Measurements from ENCODE around the gene ANKRD40.
"Not testable (repeated sequence)": the region's sequence is repeated elsewhere in the genome, so short reads cannot be mapped to it uniquely, and the experiment has no call there.

ANKRD40 gene, protein sequence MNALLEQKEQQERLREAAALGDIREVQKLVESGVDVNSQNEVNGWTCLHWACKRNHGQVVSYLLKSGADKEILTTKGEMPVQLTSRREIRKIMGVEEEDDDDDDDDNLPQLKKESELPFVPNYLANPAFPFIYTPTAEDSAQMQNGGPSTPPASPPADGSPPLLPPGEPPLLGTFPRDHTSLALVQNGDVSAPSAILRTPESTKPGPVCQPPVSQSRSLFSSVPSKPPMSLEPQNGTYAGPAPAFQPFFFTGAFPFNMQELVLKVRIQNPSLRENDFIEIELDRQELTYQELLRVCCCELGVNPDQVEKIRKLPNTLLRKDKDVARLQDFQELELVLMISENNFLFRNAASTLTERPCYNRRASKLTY

DNA sequence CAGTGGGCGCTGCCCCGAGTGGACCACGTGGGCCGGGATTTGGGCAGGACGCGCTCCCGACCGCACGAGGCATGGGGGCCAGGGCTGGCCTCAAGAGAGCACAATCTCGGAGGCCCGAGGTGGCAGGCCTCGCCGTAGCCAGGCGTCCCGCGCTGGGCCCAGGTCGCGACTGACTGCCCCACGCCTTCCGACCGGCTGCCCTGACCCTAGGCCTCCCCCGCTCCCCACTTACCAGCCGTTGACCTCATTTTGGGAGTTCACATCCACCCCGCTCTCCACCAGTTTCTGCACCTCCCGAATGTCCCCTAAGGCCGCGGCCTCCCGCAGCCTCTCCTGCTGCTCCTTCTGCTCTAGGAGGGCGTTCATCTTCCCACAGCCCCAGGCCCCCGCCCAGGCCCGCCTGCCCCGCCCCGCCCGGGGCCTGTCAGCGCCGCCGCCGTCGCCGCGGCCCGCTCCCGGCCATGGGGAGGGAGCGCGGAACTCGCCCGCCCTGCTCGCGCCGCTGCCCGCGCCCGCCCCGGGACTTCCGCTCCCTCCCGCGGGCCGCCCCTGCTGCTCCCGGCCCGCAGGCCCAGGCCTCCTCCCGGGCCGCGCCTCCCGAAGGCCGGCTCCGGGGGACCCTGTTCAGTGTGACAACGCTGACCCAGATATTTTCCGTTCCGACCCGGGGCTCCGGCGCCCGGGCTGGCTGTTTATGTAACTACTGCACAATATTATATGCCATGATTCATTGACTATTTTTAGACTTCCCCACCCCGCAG is at the start of gene ANKRD40:
ANKRD40 (minus strand) TSS at position 626 of the 761 bp plus-strand sequence; CDS start at position 366, 260 bp downstream.
- peak; percentile 25 to 91 (median 80) for DNase-seq

DNA sequence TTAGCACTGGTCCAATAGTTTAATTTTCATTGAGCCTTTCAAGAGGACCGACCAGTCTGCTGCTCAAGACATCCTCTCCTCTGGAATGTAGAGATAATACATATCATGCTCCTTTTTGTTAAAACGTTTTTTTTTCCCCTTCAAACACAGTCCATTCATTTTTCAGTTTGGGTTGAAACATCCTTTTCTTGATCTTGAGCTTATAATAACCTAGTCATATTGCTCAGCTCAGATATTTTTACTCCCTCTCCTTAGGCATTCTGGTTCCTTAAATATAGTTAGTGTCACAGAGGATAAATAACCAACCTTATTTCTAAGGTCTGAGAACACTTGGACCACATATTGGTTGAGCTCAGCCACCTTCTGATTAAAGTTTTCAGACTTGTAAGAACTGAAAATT is 46.8 kb upstream of the ANKRD40 start:
- DNase-seq: no peak

DNA sequence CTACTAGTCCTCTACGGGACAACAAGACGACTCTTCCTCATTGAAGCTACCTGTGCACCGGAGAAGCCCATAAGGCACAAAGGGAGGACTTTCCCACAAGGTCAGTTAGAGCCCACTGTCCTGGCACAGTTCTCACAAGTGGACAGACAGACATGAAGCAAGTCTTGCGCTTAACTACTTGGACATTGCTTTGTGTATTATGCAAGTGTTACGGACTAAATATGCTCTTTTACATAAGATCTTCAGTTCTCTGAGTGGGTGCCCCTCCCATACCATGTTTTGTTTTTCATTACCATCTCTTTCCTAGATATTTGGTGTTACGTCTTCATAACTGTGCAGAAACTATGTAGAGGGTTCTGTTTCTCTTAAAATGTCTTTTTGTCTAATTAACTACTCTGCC is 41.5 kb upstream of the ANKRD40 start:
- no peak for DNase-seq

DNA sequence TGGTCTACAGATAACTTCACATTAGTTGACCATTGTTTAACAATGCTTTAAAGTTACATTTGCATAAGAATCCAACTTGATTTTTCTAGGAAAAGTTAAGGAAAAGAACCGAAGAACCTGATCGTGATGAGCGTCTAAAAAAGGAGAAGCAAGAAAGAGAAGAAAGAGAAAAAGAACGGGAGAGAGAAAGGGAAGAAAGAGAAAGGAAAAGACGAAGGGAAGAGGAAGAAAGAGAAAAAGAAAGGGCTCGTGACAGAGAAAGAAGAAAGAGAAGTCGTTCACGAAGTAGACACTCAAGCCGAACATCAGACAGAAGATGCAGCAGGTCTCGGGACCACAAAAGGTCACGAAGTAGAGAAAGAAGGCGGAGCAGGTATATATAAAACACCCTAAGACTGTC is 37.9 kb upstream of the ANKRD40 start:
- DNase-seq: no peak

DNA sequence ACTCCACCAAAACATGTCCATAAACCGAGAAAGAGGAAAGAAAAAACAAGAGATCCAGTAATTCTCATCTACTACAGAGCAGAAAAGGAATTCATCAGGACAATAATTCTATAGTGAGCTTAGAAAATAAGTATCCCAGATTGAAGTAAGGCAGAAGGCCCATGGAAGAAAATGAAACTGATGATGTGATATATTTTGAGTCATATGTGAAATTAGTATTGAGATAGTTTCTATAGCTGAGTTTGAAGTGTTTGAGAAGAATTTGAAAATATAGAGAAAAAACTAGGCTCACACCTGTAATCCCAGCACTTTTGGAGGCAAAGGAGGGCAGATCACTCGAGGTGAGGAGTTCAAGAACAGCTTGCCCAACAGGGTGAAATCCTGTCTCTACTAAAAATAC is 31.4 kb upstream of the ANKRD40 start:
- no peak for DNase-seq

DNA sequence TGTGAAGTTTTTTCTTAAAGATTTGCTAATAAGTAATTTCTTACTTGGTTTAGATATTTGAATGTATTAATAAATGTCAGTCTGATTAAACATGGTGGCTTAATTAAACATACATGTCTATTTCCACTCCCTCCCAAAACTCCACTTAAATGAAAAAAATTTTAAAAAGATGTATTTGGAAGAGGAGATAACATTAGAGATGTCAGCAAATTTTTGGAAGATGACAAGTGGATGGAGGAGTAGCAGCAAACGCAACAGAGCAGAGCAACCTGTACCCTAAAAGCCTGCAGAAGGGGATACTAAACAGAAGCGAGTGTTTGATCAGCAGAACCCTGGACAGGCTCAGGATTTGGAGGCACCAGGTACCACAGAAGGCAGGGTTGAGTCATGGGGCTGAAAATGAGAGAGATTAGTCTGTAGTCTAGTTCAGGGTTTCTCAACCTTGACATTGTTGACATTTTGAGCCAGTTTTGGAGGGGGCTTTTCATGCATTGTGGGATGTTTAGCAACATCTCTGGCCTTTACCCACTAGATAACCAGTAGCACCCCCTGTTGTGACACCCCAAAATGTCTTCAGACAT is 29.5 kb upstream of the ANKRD40 start:
- DNase-seq: no peak

DNA sequence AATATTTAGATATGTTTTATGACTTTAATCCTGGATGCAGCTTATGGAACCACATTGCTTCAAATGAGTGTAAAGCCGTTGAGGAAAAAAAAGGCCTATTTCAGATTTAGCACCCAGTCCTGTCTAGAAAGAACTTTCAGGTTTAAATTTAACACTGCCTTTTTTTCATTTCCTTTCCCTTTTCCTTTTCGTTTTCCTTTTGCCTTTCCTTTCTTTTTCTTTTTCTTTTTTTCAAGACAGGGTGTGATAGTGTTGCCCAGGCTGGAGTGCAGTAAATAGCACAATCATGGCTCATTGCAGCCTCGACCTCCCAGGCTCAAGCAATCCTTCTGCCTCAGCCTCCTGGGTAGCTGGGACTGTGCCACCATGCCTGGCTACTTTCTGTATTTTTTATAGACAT is 27.6 kb upstream of the ANKRD40 start:
- no peak for DNase-seq

DNA sequence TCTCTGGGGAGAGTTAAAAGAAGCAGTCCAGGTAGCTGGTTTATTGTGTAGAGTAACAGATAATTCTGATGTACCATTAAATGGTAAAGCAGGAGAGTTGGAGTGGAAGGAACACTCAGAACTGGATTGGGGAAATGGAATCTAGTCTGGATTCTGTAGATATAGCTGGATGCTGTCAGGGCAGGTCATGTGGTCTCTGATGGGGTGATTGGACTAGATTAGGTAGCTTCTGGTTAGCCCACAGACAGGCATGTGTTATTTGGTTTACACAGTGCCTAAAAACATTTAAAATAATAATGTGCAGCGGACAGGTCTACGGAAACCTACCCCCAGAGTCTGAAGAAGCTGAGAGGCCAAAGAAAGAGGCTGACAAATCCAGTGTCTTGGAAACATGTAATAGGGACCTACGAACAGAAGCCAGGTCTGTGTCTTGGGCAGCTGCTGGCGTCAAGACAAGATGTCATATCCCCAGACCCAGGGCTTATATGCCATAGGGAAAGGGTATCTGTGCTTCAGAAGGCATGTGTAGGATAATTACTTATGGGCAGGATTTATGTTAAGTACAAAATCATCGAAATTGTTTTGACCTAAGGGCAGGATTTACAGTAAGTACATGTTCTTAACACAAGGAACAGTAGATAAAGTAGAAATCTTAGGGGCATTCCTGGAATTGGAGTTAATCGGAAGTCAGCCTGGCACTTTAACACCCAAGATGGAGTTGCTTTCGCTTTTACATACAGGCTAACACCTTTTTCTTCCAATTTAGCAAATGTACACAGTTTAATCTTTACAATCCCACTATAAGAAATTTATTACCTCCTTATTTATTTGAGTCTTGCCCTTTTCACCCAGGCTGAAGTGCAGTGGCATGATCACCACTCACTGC is 24.1 kb upstream of the ANKRD40 start:
- no peak for DNase-seq

DNA sequence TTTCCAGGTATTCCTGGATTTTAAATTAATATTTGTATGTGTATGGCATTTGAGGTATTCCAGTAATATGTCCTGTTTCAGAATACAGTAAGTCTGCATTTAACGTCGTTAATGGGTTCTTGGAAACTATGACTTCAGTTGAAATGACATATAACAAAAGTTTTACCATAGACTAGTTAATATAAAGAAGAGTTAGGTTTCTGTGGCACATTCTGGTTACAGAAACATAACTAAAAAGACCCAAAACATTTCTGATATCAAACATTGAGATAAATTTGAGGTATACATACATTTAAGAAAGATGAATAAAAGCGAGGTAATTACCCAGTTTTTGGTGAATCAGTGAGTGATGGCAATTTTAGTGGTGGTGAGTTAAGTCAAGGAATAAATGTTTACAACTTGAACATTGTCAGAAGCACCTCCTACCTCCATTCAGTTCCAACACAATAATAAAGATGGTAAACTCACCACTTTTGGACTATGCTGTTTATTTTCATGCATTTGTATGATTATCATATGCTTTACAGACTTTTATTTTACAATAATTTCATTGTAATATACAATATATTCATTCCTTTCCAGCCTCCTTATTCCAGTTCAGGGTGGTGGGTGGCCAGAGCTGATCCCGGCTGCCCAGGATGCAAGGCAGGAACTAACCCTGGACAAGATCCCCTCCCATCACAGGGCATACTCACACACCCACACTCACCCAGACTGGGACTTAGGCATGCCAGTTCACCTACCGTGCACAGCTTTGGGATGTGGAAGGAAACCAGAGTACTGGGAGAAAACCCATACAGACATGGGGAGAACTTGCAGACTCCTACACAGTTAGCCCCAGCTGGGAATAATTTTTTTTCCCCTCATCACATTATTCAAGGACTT is 21.4 kb upstream of the ANKRD40 start:
- no peak for DNase-seq

DNA sequence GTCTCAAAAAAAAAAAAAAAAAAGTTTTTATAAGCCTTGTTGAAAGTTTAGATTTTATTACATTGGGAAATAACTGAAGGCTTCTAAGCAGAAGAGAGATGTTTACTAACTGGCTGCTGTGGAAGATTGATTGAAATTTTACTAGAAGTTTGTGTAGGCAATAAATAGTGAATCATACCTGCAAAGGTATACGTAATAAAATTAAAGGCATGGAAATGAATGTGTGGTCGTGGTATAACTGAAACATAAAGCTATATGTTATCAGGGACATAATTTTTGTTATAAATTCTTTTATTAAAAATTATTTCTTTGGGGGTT is 20.4 kb upstream of the ANKRD40 start:
- DNase-seq: no peak

DNA sequence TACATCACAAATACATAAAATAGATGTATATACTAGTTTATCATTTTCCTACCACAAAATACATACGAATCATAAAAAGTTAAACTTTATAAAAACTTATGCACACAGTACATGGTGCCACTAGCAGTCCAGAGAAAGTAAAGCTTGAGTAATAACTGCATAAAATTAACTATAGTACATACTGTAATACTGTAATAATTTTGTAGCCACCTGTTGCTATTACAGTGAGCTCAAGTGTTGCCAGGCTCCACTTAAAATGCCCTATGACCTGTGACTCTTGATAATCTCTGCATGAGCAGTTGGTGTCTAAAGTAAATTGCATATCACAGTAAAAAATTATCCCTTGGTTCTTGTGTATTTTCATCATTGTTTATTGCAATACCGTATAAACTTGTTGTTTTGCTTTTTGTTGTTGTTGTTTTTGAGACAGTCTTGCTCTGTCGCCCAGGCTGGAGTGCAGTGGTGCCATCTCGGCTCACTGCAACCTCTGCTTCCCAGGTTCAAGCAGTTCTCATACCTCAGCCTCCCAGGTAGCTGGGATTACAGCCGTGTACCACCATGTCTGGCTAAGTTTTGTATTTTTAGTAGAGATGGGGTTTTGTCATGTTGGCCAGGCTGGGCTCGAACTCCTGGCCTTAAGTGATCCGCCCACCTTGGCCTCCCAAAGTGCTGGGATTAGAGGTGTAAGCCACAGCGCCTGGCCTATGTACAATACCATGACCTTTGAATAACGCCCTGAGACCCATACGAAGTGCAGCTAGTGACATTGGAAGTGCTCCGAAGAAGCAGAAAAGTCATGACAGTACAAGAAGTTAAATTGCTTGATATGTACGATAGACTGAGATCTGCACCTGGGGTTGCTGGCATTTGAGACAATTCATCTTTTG is 18.3 kb upstream of the ANKRD40 start:
- no peak for DNase-seq

DNA sequence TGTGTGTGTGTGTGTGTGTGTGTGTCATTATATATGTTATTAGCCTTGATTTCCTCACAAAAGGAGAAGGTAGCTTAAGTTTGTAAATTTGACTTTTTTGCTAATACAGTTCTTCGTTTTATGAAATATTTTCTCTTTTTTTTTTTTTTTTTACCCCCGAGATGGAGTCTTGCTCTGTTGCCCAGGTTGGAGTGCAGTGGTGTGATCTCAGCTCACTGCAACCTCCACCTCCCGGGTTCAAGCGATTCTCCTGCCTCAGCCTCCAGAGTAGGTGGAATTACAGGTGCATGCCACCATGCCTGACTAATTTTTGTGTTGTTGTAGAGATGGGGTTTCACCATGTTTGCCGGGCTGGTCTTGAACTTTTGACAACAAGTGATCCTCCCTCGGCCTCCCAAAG is 16.9 kb upstream of the ANKRD40 start:
- DNase-seq: not testable (repeated sequence)

DNA sequence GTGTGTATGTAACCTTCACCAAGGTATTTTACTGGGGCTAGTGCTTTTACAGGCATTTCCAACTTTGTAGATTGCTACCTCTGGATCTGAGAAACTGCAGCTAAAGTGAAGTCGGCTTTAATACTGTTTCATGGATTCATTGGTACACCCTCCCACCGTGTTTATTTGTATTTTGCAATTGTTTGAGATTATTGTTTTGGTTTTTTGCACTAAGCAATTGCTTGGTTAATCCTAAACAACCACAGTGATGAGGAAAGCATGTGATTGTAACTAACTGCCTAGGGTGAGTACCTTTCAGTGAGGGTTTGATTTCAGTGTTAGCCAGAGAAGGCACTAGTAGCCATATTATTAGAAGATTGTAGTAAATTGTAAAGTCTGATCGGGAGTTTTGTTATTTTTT is 15.0 kb upstream of the ANKRD40 start:
- no peak for DNase-seq

DNA sequence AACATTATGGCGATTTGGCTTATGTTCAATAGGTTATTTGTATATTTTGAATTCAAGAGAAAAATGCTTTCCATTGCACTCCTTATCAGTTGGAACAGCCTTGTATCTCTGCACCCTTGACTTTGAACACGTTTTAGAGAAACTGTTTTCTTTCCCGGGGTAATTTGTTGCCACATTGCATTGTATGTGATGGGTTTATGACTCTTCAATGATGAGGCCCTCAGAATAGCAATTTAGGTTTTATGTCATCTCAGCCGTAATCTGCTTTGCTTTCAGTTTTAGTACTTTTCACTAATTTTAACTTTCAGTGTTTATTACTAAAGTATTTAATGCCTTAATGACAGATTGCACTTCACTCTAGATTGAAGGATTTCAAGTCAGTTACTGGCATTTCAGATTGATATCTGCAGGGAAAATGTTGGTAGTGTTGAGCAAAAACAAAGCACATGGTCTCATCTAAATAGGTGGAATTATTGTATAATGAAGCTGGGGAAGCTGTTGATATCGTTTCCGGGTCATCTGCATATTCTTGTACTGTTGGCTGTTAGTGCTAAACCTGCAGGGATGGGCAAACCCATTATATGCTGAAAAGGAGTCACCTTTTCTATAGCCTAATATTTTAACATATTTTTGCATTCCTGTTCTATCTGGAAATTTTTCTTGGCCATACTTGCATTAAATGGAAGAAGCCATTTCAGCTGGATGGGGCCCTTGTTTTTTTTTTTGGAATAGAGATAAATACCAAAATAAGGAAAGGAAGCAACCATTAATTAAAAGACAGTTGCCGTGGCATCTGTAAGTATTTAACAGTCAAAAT is 13.7 kb upstream of the ANKRD40 start:
- no peak for DNase-seq

DNA sequence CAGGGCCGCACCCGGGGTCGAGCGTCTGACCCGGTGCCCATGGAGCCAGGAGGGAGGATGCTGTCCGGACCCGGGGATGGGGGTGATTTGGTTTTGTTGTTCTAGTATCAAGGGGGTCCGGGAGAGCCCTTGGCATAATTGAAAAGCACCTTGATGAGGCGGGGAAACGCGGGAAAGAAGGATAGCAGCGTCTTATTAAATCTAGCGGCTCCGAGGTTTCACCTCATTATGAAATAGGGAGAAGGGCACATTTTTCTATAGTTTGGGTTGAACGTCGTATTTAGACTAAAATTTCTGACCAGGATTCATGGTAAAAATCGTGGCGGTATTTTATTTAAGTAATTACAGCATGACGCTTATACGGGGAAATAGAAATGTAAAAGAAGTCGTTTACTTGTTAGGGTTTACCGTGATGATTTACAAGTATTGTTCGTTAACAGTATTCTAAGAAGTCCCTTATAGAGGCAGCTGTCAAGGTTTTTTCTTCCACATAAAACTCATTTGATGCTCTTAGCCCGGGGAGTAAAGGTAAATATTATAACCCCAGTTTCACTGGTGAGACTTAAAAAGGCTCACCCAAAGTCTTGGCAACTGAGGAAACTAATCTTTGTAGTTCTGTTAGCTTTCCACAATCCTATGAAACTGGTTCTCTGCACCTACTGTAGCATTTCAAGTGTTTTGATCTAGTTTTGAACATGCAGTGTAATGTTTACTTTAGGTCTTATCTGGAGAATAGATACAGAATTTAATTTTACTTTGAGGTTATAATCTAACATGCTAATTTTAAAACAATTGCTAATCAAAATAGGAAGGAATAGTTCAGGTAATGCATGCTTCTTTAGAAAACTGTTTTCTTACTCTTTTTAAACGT is 12.4 kb upstream of the ANKRD40 start:
- peak in 4 of 56 donors; percentile 32 to 57 (median 42) for DNase-seq

DNA sequence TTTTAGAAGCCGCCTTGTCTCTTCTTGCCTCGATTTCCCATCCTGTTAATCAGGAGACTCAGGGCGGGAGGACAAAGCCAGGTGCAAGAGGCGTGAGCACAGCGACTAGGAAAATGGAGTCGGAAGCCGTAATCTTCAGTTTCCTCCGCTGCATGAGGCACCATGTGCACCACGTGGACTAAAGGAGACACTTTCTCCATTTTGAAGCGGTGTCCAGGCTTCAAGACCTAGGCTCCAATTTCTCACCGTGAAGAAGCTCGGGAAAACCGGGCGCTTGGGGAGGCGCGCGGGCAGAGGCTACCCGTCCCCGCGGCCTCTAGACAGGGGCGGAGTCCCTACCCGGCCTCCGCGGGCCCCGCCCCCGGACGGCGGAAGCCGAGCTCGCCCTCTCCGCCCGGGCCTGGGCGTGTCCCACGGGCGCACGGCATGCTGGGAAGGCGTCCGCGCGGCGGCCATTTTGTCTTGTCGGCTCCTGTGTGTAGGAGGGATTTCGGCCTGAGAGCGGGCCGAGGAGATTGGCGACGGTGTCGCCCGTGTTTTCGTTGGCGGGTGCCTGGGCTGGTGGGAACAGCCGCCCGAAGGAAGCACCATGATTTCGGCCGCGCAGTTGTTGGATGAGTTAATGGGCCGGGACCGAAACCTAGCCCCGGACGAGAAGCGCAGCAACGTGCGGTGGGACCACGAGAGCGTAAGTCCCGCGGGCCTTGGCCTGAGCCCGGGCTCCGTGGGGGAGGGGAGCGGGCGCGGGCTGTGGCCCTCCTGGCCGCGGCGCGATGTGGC is 11.6 kb upstream of the ANKRD40 start, which contains the start of gene LUC7L3:
LUC7L3 (plus strand) TSS at position 460 of the 780 bp plus-strand sequence; CDS start at position 590, 130 bp downstream.
- peak; percentile 54 to 95 (median 87) for DNase-seq

DNA sequence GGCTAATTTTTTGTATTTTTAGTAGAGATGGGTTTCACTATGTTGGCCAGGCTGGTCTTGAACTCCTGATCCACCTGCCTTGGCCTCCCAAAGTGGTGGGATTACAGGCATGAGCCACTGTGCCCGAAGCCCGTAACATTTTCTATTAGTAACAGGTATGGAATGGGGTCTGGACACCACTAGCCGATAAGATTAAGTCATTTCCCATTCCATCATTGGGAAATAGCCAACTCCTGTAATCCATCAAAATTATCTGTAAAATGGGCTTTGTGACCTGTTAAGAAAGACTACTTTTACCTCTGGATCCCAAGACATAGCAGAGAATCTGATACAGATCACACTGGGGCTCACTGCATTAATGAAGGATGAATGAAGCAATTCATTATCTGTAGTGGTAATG is 7.8 kb upstream of the ANKRD40 start:
- DNase-seq: no peak

All from amygdala (tissue), 56 donors.